Effector CD8-positive, alpha-beta T cell (primary cell): Measurements from ENCODE around the gene USP21.

Source experiments
- DNase-seq: peaks from one replicate; lab custom pipeline; 2025; lab: John Stamatoyannopoulos, UW

Gene USP21

GRCh38 chr1:161171191-161171590 lies 11.9 kb downstream of the USP21 start:
- no peak for DNase-seq

DNA sequence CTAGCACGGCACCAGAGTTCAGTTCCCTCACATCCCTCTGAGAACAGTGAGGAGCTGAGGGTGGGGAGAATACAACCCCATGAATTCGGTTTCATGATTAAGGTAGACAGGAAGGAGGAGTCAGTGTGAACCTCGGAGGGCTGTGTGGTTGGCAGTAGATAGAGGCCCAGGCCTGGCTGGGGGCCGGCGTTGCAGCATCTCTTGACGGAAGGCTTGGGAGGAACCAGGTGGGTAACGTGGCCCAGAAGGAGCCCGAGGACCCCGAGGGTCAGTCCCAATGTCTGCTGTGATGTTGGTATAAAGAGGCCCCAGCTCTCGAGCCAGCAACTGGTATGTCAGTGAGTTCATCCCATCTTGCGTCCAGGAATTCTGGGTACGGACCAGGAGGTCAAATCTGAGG lies 12.4 kb downstream of the USP21 start:
- no peak for DNase-seq

DNA sequence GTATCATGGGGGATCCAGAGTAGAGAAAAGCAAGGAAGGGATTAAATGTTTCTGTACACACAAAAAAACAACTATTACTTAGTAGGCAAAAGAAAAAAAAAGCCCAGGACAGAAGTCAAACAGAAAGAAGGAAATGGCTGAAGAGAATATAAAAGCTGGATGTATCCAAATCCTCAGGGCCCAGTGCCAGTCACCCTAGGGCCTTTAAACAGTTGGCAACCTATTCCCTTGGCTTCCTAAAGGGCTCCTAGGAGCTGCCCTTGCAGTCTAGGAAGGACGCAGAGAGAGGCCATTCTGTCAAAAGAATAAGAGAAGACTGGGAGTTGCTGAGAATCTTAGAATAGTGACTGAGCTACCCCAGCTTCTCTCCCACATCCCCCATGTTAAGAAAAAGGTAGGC lies 13.0 kb downstream of the USP21 start:
- DNase-seq: no peak

GRCh38 chr1:161172776-161173376 lies 13.6 kb downstream of the USP21 start:
- DNase-seq: no peak

GRCh38 chr1:161173711-161174110 lies 14.4 kb downstream of the USP21 start:
- no peak for DNase-seq

GRCh38 chr1:161174911-161175310 lies 15.6 kb downstream of the USP21 start:
- DNase-seq: no peak

- DNase-seq: no peak
Measured at GRCh38 chr1:161175771-161176453, 16.6 kb downstream of the USP21 start.

- no peak for DNase-seq
Measured at GRCh38 chr1:161176468-161177111, 17.3 kb downstream of the USP21 start.

GRCh38 chr1:161177112-161177935 lies 18.0 kb downstream of the USP21 start, which contains the start of gene B4GALT3:
Gene B4GALT3 (minus strand): TSS chr1:161177507. CDS start chr1:161176060, 1,447 bp downstream.
- DNase-seq: peak; percentile 89

GRCh38 chr1:161177936-161178244 lies 18.6 kb downstream of the USP21 start:
- no peak for DNase-seq

DNA sequence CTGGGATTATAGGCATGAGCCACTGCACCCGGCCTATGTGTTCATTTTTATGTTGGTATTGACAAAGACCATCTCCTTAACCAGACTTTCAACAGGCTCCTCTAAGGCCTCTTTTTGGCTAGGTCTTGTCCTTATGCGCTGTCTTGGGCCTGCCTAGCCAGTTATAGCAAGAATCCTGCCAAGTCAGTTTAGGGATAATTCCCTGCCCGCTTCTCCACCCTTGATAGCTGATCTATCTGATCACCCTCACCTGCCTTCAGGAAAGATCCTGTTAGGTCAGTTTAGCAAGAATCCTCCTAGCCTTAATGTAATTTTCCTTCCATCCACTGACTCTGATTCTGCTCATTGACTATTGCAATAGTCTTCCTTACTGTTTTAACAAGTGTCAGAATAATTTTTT lies 20.4 kb downstream of the USP21 start:
- DNase-seq: no peak

GRCh38 chr1:161180639-161181038 lies 21.3 kb downstream of the USP21 start:
- no peak for DNase-seq

DNA sequence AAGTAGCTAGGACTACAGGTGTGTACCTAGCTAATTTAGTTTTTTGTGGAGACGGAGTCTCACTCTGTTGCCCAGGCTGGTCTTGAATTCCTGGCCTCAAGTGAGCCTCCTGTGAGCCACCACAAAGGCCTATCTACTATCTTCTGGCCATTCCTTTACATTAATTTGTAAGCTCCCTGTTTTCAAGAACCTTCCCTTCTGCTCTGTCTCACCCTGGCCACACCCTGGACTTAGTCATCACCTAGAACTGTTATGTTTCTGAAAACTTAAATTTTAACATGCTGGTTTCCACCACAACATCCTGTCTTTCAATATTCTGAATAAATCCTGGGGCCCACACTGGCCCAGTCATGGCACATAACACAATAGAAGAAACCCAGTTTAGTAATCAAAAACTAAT lies 22.9 kb downstream of the USP21 start:
- no peak for DNase-seq

GRCh38 chr1:161185282-161185682 lies 26.0 kb downstream of the USP21 start:
- DNase-seq: peak; percentile 61

- no peak for DNase-seq
Measured at GRCh38 chr1:161185732-161186311, 26.5 kb downstream of the USP21 start.

- DNase-seq: no peak
Measured at GRCh38 chr1:161187311-161187710, 28.0 kb downstream of the USP21 start.

DNA sequence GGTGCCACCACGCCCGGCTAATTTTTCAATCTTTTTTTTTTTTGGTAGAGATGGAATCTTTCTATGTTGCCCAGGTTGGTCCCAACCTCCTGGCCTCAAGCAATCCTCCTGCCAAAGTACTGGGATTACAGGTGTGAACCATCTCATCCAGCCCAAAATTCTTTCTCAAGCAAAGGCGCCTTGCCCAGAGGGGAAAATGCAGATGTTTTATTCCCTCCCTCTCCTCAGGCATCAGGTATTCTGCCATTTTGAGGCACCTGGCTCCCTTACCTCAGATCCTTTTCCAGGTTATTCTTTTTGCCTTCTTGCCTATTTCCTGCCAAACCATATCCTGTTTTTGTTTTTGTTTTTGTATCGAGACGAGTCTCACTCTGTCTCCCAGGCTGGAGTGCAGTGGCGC lies 29.1 kb downstream of the USP21 start:
- DNase-seq: no peak

DNA sequence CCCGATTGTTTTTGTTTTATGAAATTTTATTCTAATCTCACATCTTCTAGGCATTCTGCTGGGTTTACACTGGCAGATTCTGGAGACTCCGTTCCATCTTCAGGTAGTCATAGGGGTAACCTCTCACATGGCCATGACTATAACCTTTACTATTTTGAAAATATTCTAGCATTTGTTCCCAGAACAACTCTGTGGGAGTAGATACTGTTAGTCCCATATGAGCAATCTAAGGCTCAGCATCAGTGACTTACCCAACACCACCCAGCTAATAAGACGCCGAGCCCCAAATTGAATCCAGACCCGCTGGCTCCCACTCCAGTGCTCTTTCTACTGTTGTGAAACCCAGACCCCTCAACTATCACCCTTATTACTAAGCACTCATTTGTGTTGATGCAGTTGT lies 29.7 kb downstream of the USP21 start:
- no peak for DNase-seq

GRCh38 chr1:161190962-161191521 lies 31.7 kb downstream of the USP21 start:
- DNase-seq: no peak

DNA sequence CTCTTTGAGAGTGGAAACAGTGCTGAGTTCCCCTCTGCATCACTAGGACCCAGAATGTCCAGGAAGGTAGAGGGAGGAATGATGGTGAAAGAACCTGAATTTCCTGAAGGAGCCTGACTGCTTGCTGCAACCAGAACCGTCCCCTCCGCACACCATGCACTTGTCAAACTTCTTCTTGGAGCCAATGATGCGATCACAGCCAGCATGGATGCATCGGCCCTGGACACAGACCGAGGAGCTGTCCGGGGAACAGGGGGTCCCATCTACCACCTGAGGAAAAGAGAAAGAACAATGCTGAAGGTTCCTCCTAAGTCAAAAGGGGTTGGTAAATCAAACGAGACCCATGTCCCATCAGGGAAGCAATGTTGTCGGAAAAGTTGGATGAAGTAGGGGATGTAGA lies 32.7 kb downstream of the USP21 start:
- DNase-seq: no peak

GRCh38 chr1:161192476-161193465 lies 33.5 kb downstream of the USP21 start:
- DNase-seq: peak; percentile 37
